Esophagus muscularis mucosa (tissue), 3 donors: ENCODE data around the gene PPP2R5C.

Experiments
- POLR2AphosphoS5 ChIP-seq, 2 donors: sonication (generic); formaldehyde crosslinking; IDR thresholded peaks; one replicate each; pipeline ENCODE4 v1.6.1; 2017; ENCODE audit warnings: antibody characterized with exemption in 2 of 2
- TF ChIP-seq, protein P1 (sequence below), 3 experiments: fragments of 200-600 bp in 2 of 3; fragments of 450-650 bp in 1 of 3; sonication (generic) in 2 of 3; IDR thresholded peaks; one replicate each; pipeline ENCODE4 v1.5.1; 2017 to 2019; ENCODE audit warnings: antibody characterized with exemption in 3 of 3, mild to moderate bottlenecking in 2 of 3, moderate library complexity in 1 of 3

DNA sequence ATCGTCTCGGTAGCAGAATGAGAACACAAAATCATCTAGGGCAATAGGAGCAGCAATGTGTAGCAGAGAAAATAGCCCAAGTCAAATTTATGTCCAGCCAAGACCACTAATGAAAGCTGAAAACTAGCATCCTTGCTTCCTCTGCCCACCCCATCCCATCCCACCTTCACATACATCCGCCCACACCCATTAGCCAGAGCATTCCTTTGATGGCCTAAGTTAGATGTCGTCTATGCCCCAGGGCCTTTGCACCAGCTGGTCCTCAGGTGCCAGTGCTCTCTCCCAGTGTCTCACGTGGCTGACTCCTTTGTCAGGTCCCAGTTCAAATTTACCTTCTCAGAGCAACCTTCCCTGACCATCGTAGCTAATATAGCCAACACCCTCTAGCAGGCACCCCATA, 17.8 kb upstream of the PPP2R5C start:
- TF ChIP-seq POLR2AphosphoS5 (IDR thresholded peaks at IDR 0.05): no peak
- TF ChIP-seq, protein P1, sequence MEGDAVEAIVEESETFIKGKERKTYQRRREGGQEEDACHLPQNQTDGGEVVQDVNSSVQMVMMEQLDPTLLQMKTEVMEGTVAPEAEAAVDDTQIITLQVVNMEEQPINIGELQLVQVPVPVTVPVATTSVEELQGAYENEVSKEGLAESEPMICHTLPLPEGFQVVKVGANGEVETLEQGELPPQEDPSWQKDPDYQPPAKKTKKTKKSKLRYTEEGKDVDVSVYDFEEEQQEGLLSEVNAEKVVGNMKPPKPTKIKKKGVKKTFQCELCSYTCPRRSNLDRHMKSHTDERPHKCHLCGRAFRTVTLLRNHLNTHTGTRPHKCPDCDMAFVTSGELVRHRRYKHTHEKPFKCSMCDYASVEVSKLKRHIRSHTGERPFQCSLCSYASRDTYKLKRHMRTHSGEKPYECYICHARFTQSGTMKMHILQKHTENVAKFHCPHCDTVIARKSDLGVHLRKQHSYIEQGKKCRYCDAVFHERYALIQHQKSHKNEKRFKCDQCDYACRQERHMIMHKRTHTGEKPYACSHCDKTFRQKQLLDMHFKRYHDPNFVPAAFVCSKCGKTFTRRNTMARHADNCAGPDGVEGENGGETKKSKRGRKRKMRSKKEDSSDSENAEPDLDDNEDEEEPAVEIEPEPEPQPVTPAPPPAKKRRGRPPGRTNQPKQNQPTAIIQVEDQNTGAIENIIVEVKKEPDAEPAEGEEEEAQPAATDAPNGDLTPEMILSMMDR (IDR thresholded peaks at IDR 0.05): no peak
